Measurements from ENCODE around the gene GATB. TPM values are rescaled to one million over a fixed set of nuclear protein-coding genes. Genes with fewer than 3 reads are reported as not detected.
A peak's percentile ranks its signal among the peaks of the same experiment; 100 is the strongest.

Gene GATB
- total and polyA plus RNA-seq, 10 of the 15 experiments (the other 5 are each of a cell fraction or from before 2014, with no cell fraction given), result 20.5 to 37.3 (median 30.5) TPM

- TF ChIP-seq E2F8 (IDR thresholded peaks at IDR 0.05; ENCODE audit: low read depth, partially characterized antibody) (no peak), ZBTB33 (IDR thresholded peaks at IDR 0.05) (no peak), NFYA (IDR thresholded peaks at IDR 0.05; ENCODE audit: borderline replicate concordance, low read depth, low read length) (no peak), HDAC2 (IDR thresholded peaks at IDR 0.05) (peak; percentile 96; the same call in 1 of the 2 replicates), USF2 (IDR thresholded peaks at IDR 0.05; ENCODE audit: borderline replicate concordance, low read depth, low read length) (peak; percentile 82), PKNOX1 (IDR thresholded peaks at IDR 0.05) (no peak), MEF2A (IDR thresholded peaks at IDR 0.05; ENCODE audit: insufficient read depth, low read depth, low read length) (0 out of 2 replicates have a peak, but pooled peaks have one; percentile 26), ATF3 (IDR thresholded peaks at IDR 0.05; ENCODE audit: borderline replicate concordance, extremely low read depth, low read depth, low read length) (peak; percentile 89; the same call in 1 of the 2 replicates), CREB1 (IDR thresholded peaks at IDR 0.05; ENCODE audit: low read depth) (peak; percentile 90), SREBF1 (IDR thresholded peaks at IDR 0.05; ENCODE audit: low read length) (peak; percentile 79), RAD51 (IDR thresholded peaks at IDR 0.05) (peak; percentile 94), RUNX3 (IDR thresholded peaks at IDR 0.05; ENCODE audit: low read length) (peak; percentile 56), NBN (IDR thresholded peaks at IDR 0.05) (peak; percentile 48; the same call in 1 of the 2 replicates), SMARCA5 (IDR thresholded peaks at IDR 0.05) (0 out of 2 replicates have a peak, but pooled peaks have one; percentile 19), DPF2 (IDR thresholded peaks at IDR 0.05) (no peak), SUPT20H (IDR thresholded peaks at IDR 0.05; ENCODE audit: borderline replicate concordance, control insufficient read depth, low read depth, low read length) (no peak), PBX3 (IDR thresholded peaks at IDR 0.05; ENCODE audit: insufficient replicate concordance, low read depth, low read length) (no peak), FOXK2 (IDR thresholded peaks at IDR 0.05) (peak; percentile 54; the same call in 1 of the 2 replicates), SPI1 (IDR thresholded peaks at IDR 0.05; ENCODE audit: borderline replicate concordance, insufficient read depth, low read depth, low read length) (0 out of 2 replicates have a peak, but pooled peaks have one; percentile 2), STAT1 (conservative IDR thresholded peaks at IDR 0.05) (0 out of 2 replicates have a peak, but pooled peaks have one; percentile 47), HDAC6 (IDR thresholded peaks at IDR 0.05; ENCODE audit: unreplicated experiment) (no peak)
Observed at GRCh38 chr4:151760712-151761661, at the start of gene GATB (continued).

Measured in GM12878 (cell line).